Brain microvascular endothelial cell (primary cell): ENCODE data around the gene TMEM135.
"Not testable (repeated sequence)": the region's sequence is repeated elsewhere in the genome, so short reads cannot be mapped to it uniquely, and the experiment has no call there.

ENCODE experiments used
- DNase-seq: peaks from one replicate; pipeline ENCODE4 v3.0.0-alpha.2; 2020
- H3K27ac ChIP-seq: fragments of 250-450 bp; sonication (Bioruptor Pico); 2 replicates; pipeline ENCODE4 v1.5.1; 2020; ENCODE audit warnings: mild to moderate bottlenecking, moderate library complexity
- H3K27me3 ChIP-seq: fragments of 250-450 bp; sonication (Bioruptor Pico); replicated peaks from 2 replicates; pipeline ENCODE4 v1.5.1; 2020; ENCODE audit warnings: mild to moderate bottlenecking
- H3K36me3 ChIP-seq: fragments of 250-450 bp; sonication (Bioruptor Pico); replicated peaks from 2 replicates; pipeline ENCODE4 v1.5.1; 2020; ENCODE audit warnings: mild to moderate bottlenecking
- H3K4me3 ChIP-seq: 2 replicates; pipeline ENCODE4 v1.5.1; 2011; ENCODE audit warnings: low read depth, mild to moderate bottlenecking, control low read depth, low read length, moderate library complexity
- CTCF ChIP-seq: IDR thresholded peaks from 2 replicates; pipeline ENCODE4 v1.5.1; 2011; ENCODE audit warnings: low read depth, mild to moderate bottlenecking, moderate library complexity, low read length, control low read depth, inconsistent platforms; ENCODE audit errors: missing control alignments
- in situ Hi-C: cut with HindIII; loops from 2 replicates; pipeline ENCODE4 v1.10.0; 2017; ENCODE audit warnings: low sequenced_read_pairs, low pct_ligation_motif_present

The TMEM135 gene

GRCh38 chr11:87037450-87038234 lies at the start of gene TMEM135:
TSS of gene TMEM135 (plus strand) at chr11:87037934. CDS start at chr11:87038046, 112 bp downstream.
- H3K36me3 ChIP-seq, result no peaks in the 10 kb centered on the region
- in situ Hi-C loops, result no loop called here
- H3K4me3 ChIP-seq, result peak within 1 kb of the TSS; percentile 92
- no peaks in the 10 kb centered on the region for H3K27me3 ChIP-seq
- TF ChIP-seq CTCF, result no peak
- H3K27ac ChIP-seq, result peak within 1 kb of the TSS; percentile 56
- peak; percentile 80 for DNase-seq

DNA sequence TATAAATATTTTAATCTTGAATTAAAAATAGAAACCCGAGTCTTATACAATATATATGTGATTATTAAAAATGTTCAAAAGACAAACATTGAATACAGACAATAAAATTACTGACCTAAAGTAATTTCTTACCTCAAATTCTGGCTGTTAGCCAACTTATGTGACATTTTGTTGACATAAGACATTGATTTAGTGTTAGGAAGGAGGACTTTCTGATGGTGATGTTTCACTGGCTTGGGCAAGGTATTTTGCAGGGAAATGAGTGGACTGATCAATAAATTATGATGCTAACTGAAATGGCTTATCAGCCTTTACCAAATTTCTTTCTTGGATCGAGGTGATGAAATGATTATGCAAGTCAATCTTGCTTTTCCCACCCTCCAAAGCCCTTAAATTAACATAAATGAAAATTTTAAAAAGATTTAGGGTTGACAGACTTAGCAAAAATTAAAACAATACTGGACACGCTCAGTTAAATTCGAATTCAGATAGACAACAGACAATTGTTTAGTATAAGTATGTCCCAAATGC lies 49.3 kb upstream of the TMEM135 start:
- H3K27me3 ChIP-seq, result no peaks in the 10 kb centered on the region
- no peak for TF ChIP-seq CTCF
- in situ Hi-C loops, result no loop called here
- no peaks in the 10 kb centered on the region for H3K36me3 ChIP-seq
- no peak for DNase-seq
- H3K4me3 ChIP-seq, result no peak overlapping the region
- no peak overlapping the region for H3K27ac ChIP-seq

DNA sequence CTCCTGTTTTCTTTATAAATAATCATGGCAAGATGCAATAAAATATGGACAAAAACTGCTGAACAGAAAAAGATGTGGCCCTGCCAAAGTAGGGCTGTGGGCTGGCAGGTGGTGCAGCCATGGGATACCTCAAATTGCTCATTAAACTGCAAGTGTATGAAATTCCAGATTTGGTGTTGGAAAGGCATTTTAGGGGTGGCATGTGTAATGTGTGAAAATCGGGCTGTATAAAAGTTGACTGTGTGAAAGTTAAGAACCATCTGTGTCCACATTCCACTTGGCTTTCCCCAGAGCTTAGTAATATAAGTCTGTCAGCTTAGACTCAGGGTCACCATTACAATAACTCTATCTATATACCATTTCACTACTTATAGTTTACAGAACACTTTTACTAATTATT lies 47.7 kb upstream of the TMEM135 start:
- no peak for DNase-seq
- in situ Hi-C loops, result no loop called here
- Histone ChIP-seq H3K4me3 (no peak overlapping the region), H3K27ac (no peak overlapping the region), H3K27me3 (no peaks in the 10 kb centered on the region), H3K36me3 (no peaks in the 10 kb centered on the region)
- TF ChIP-seq CTCF, result no peak

DNA sequence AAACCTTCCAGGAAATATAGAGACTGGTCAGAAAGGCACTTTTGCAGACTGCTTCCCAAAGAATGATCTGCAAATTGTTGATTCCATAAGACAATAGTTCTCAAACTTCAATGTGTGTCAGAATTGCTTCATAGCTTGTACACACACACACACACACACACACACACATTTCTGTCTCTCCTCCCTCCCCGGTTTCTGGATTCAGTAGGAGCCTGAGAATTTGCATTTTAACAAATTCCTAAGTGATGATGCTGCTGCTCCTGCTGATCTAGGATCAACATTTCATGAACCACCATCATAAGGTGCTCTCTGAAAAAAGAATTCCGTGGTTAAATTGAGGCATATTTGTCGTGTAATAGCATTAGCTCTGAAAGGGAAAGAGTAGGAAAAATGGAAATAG lies 47.2 kb upstream of the TMEM135 start:
- in situ Hi-C loops, result no loop called here
- peak; percentile 69 for DNase-seq
- TF ChIP-seq CTCF, result no peak
- H3K27me3 ChIP-seq, result no peaks in the 10 kb centered on the region
- no peaks in the 10 kb centered on the region for H3K36me3 ChIP-seq
- H3K27ac ChIP-seq, result no peak overlapping the region
- H3K4me3 ChIP-seq, result no peak overlapping the region

- no peak overlapping the region for H3K27ac ChIP-seq
- in situ Hi-C loops, result no loop called here
- H3K4me3 ChIP-seq, result no peak overlapping the region
- DNase-seq, result no peak
- no peaks in the 10 kb centered on the region for H3K36me3 ChIP-seq
- TF ChIP-seq CTCF, result no peak
- H3K27me3 ChIP-seq, result no peaks in the 10 kb centered on the region
Observed at GRCh38 chr11:86991341-86991740, 46.4 kb upstream of the TMEM135 start.

- DNase-seq, H3K36me3 ChIP-seq, H3K4me3 ChIP-seq, H3K27ac ChIP-seq, in situ Hi-C loops, H3K27me3 ChIP-seq: not testable (repeated sequence)
Observed at GRCh38 chr11:86992340-86992739, 45.4 kb upstream of the TMEM135 start.
